ENCODE results near the gene TNFSF8. TPM values are rescaled to one million over a fixed set of nuclear protein-coding genes. Genes with fewer than 3 reads are reported as not detected.

Gene TNFSF8
- total RNA-seq, 1 experiment from 2014 or later, result 0.20 TPM

DNA sequence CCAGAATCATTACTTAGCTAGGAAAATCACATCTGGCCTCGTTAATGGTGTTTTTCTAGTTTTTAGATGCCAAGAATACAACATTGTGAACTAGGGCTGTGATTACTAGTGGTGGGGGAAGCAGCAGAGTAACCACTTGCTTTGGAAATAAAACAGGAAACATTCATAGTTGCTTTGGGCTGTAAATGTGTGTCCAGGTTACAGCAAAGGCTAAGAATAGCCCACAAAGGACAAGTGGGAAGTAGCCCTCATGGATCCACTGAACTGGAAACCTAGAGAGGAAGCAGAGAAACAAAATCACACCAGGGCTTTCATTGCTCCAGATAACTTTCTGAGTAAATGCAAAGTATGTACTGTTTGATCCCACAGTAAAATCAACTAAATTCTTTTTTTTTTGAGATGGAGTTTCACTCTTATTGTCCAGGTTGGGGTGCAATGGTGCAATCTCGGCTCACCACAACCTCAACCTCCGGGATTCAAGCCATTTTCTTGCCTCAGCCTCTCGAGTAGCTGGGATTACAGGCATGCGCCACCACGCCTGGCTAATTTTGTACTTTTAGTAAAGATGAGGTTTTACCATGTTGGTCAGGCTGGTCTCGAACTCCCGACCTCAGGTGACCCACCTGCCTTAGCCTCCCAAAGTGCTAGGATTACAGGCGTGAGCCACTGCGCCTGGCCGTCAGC is 68.3 kb downstream of the TNFSF8 start:
- Histone ChIP-seq H3K27me3 (replicated peaks; ENCODE audit: control insufficient read depth, insufficient read depth, low read length) (no peaks in the 10 kb centered on the region), H3K4me1 (no peaks in the 10 kb centered on the region), H3K9me3 (no peaks in the 10 kb centered on the region), H3K36me3 (ENCODE audit: control insufficient read depth, insufficient read depth, low read length) (no peaks in the 10 kb centered on the region), H3K4me3 (ENCODE audit: low read depth, low read length) (no peak overlapping the region)
- H3K27me3 Mint-ChIP-seq (ENCODE audit: insufficient read depth, unreplicated experiment), result no peaks in the 10 kb centered on the region
- H3K4me1 Mint-ChIP-seq (ENCODE audit: low read depth, unreplicated experiment), result no peaks in the 10 kb centered on the region
- intact Hi-C loops (cut with micrococcal nuclease; ENCODE audit: unreplicated experiment), result no loop called here
- H3K9me3 Mint-ChIP-seq (ENCODE audit: unreplicated experiment), result no peaks in the 10 kb centered on the region
- TF ChIP-seq CTCF (IDR thresholded peaks at IDR 0.05; ENCODE audit: insufficient read depth in 1 of 2, low read depth in 1 of 2, low read length in 1 of 2, severe bottlenecking in 1 of 2, unreplicated experiment in 1 of 2), result no peak
- H3K36me3 Mint-ChIP-seq (ENCODE audit: insufficient read depth, unreplicated experiment), result no peaks in the 10 kb centered on the region
- no TSS peak for BruUV-seq (replicated peaks)
- H3K4me3 Mint-ChIP-seq (ENCODE audit: unreplicated experiment), result no peak overlapping the region
- ChIA-PET POLR2A (no interaction called here), CTCF (no interaction called here)
- H3K27ac Mint-ChIP-seq (ENCODE audit: unreplicated experiment), result no peak overlapping the region
- no peak for DNase-seq

GRCh38 chr9:114861273-114861672 is 69.1 kb downstream of the TNFSF8 start:
- Histone ChIP-seq H3K4me1 (no peaks in the 10 kb centered on the region), H3K9me3 (no peaks in the 10 kb centered on the region), H3K4me3 (ENCODE audit: low read depth, low read length) (no peak overlapping the region), H3K27me3 (replicated peaks; ENCODE audit: control insufficient read depth, insufficient read depth, low read length) (no peaks in the 10 kb centered on the region), H3K36me3 (ENCODE audit: control insufficient read depth, insufficient read depth, low read length) (no peaks in the 10 kb centered on the region)
- H3K27ac Mint-ChIP-seq (ENCODE audit: unreplicated experiment), result no peak overlapping the region
- no peak for DNase-seq
- TF ChIP-seq CTCF (IDR thresholded peaks at IDR 0.05; ENCODE audit: insufficient read depth in 1 of 2, low read depth in 1 of 2, low read length in 1 of 2, severe bottlenecking in 1 of 2, unreplicated experiment in 1 of 2), result no peak
- no peaks in the 10 kb centered on the region for H3K9me3 Mint-ChIP-seq (ENCODE audit: unreplicated experiment)
- intact Hi-C loops (cut with micrococcal nuclease; ENCODE audit: unreplicated experiment), result no loop called here
- no peak overlapping the region for H3K4me3 Mint-ChIP-seq (ENCODE audit: unreplicated experiment)
- no TSS peak for BruUV-seq (replicated peaks)
- CTCF ChIA-PET, result no interaction called here
- no peaks in the 10 kb centered on the region for H3K36me3 Mint-ChIP-seq (ENCODE audit: insufficient read depth, unreplicated experiment)
- H3K27me3 Mint-ChIP-seq (ENCODE audit: insufficient read depth, unreplicated experiment), result no peaks in the 10 kb centered on the region
- POLR2A ChIA-PET, result no interaction called here
- H3K4me1 Mint-ChIP-seq (ENCODE audit: low read depth, unreplicated experiment), result no peaks in the 10 kb centered on the region

DNA sequence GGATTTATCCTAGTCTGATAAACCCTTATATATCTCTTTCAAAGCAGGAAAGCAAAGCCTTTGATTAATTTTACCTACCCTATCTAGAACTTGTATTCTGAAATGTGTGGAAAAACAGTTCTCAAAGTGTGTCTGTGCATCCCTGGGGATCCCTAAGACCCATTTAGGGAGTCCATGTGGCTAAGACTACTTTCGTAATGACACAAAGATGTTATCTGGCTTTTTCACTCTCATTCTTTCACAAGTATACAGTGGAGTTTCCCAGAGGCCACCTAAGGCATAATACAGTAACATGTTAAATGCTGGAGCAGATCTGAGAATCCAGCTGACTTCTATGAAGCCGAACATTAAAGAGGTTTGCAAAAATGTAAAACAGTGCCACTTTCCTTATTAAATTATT is 70.2 kb downstream of the TNFSF8 start:
- Mint-ChIP-seq H3K4me3 (ENCODE audit: unreplicated experiment) (no peak overlapping the region), H3K9me3 (ENCODE audit: unreplicated experiment) (no peaks in the 10 kb centered on the region), H3K4me1 (ENCODE audit: low read depth, unreplicated experiment) (no peaks in the 10 kb centered on the region), H3K27ac (ENCODE audit: unreplicated experiment) (no peak overlapping the region), H3K36me3 (ENCODE audit: insufficient read depth, unreplicated experiment) (no peaks in the 10 kb centered on the region), H3K27me3 (ENCODE audit: insufficient read depth, unreplicated experiment) (no peaks in the 10 kb centered on the region)
- TF ChIP-seq CTCF (IDR thresholded peaks at IDR 0.05; ENCODE audit: insufficient read depth in 1 of 2, low read depth in 1 of 2, low read length in 1 of 2, severe bottlenecking in 1 of 2, unreplicated experiment in 1 of 2), result no peak
- intact Hi-C loops (cut with micrococcal nuclease; ENCODE audit: unreplicated experiment), result no loop called here
- no peak for DNase-seq
- Histone ChIP-seq H3K4me3 (ENCODE audit: low read depth, low read length) (no peak overlapping the region), H3K4me1 (no peaks in the 10 kb centered on the region), H3K36me3 (ENCODE audit: control insufficient read depth, insufficient read depth, low read length) (no peaks in the 10 kb centered on the region), H3K27me3 (replicated peaks; ENCODE audit: control insufficient read depth, insufficient read depth, low read length) (no peaks in the 10 kb centered on the region), H3K9me3 (no peaks in the 10 kb centered on the region)
- BruUV-seq (replicated peaks), result no TSS peak
- ChIA-PET POLR2A (no interaction called here), CTCF (no interaction called here)

Data from Caco-2 (cell line).